Measurements from ENCODE around the gene LRRC47.

The LRRC47 gene

DNA sequence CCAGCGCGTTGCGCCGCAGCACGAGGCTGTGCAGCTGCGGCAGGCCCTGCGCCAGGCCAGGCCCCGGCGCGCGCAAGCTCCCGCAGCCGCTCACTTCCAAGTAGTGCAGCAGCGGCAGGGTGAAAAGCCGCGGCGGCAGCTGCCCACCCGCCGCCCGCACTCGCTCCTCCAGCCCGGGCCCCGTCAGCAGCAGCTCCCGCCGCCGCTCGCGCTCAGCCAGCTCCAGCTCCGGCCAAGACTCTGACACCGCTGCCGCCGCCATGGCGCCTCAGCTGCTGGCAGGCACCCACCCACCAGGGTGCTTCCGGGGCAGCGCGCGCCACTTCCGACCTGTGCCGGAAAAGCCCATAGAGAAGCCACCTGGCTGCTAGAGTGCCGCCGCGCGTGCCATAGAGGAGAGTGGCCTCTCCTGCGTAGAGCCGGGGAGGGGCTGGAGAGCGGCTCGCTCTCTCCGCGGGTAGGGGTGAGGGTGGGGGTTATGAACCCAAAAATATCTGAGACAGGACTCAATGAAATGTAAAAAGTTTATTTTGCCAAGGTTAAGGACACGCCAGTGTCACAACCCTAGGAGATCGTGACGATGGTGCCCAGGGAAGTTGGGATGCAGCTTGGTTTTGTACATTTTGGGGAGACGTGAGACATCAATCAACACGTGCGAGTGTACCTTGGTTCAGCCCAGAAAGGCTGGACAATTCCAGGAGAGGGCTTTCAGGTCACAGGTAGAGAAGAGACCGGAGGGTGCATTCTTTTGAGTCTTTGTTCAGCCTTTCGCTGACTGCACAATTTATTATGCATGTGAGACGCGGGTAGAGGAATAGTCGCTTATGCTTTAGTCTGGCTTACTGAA lies at the start of gene LRRC47:
TSS of gene LRRC47 (minus strand) at position 284 of the 847 bp plus-strand sequence. CDS start at position 262, 22 bp downstream.
- FAIRE-seq = no peak

DNA sequence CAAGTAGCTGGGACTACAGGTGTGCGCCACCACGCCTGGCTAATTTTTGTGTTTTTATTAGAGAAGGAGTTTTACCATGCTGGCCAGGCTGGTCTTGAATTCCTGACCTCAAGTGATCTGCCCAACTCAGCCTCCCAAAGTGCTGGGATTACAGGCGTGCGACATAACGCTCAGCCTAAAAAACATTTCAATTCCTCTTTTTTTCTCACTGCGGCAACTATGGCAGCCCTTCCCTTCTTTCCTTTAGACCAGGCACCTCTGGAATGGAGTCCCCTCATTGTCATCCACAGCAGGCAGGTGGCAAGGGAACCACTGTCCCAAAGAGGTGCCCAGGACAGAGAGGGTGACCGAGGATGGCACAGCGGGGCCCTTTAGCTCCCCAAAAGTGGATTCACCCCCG lies 46.6 kb upstream of the LRRC47 start:
- FAIRE-seq = no peak

DNA sequence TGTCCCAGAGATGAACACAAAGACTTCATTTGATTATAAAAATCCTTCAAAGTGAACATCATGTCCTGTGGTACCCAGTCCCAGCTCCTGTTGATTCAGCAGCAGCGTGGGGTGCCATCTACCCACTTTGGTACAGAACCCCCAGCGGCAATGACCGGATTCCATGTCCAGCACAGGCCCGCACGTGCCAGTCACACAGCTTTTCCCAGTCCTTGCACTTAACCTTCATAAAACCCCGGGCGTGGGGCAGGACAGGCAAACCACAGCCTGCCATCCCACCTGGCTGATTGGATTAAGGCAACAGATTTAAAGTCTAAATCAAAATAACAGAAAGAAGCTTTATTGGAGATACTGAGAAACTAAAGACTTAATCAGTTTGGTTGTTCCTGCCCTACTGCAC lies 45.2 kb upstream of the LRRC47 start:
- FAIRE-seq = no peak

DNA sequence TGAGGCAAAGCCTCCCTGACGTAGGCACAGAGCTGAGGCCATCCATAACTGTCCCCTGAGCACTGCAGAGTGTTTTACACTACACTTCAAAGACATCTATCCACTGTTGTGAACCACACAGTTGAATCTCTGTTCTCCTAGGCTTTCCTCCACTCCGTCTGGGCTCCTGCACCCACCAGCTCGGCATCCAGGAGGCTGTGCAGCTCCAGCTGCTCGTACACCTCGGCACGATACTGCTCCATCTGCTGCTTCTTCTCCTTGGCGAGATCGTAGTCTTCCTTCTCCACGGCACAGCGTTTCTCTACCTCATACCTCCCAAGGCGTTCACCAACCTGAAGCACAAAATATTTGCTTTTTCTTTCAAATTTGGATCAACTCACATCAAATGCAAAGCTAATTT lies 42.5 kb upstream of the LRRC47 start:
- FAIRE-seq = no peak

DNA sequence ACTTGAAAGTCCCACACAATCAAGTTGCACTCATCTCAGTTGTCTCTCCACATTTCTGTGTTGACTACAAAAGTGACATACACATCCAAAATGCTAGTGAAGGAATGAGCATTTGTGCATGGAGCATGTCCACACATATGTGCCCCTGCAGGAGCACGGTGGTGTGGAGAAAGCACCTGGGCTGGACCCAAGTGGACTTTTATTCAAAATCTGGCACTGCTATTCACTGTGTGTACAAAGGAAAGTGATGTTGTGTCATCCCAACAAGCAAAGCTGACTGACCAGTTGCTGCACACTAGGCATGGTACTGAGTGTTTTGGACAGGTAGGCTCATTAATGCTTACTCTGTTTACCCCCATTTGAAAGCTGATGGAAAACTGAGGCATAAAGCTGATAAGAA lies 41.4 kb upstream of the LRRC47 start:
- FAIRE-seq = no peak

DNA sequence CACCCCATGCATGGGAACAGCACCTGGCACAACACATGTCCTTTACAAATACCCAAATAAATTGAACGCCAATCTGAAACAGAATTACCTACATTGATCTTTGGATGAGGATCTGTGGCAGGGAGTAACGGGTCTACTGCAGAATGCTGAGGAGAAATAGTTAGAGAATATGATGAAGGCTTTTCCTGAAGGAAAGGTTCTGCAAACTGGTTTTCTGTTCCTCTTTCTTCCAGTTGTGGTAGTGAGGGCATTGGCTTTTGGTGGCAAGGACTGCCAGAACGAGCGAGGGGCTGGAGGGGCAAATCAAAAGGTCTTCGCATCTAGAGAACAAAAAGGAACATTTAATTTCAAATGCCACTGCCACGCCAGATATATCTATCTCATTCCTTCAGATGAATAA lies 40.9 kb upstream of the LRRC47 start:
- FAIRE-seq = no peak

DNA sequence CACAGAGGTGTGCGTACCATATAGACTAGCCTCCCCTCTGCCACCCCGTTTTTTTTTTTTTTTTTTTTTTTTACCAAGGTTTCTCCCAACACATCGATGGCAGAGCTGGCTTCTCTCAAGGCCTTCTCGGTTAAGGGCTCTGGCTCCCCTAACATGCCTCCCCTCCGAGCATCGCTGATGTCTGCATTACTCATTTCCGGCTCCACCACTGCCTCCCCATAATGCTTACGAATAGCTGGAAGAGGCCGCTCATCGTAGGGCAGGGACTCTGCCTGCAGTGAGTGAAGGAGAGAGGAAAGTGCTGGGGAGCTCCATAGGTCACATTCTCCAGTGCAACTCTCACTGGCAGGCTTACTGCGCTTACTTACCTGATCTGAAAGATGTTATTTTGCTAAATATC lies 40.1 kb upstream of the LRRC47 start:
- no peak for FAIRE-seq

DNA sequence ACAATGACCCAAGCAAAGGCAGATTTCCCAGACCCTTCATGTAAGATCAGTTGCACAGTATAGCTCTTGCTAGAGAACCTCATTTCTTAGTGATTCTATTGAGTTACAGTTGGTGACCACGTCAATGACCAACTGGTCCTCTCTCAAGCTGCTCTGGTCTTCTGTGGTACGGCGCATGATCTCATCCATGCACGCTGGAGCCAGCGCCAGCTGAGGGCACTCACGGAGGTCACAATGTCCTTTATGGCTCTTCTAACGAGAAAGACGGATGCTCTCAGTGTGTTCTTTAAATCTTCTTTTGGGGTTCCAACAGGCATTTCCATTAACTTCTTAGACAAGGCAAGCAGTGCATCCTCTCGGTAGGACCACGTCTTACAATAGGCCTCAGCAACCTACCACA lies 38.4 kb upstream of the LRRC47 start:
- no peak for FAIRE-seq

DNA sequence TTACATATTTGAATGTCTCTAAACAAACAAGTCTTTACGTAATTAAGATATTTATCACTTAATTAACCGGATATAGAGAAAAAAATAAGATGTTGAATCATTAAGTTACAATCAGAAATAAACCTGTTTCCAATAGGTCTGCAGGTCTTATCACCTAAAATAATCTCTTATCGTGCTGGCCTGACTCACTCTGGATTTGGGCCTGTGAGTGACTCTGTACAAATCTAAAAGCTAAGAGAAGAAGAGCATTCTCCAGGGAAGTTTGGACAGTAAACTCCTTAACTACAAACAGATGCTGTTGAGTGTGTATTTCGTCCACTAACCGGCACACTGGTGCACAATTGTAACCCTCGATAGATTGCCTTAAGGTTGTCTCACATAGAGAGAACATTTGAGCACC lies 35.4 kb upstream of the LRRC47 start:
- FAIRE-seq = no peak

DNA sequence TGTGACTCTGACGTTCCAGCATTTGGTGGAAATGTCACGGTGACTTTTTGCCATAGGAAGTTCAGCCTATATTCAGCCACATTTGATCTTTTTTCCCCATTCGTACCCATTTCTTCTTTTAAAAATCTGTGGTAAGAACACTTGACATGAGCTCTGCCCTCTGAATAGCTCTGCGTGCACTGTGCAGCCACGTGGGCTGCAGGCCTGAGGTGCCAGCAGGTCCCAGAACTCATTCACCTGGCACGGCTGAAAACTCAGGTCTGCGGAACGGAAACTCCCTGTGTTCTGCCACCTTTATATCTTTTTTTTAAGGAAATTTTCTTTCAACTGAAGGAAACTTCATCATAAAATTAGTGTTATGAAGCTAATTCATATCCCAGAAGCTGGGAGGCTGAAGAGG lies 32.1 kb upstream of the LRRC47 start:
- no peak for FAIRE-seq

DNA sequence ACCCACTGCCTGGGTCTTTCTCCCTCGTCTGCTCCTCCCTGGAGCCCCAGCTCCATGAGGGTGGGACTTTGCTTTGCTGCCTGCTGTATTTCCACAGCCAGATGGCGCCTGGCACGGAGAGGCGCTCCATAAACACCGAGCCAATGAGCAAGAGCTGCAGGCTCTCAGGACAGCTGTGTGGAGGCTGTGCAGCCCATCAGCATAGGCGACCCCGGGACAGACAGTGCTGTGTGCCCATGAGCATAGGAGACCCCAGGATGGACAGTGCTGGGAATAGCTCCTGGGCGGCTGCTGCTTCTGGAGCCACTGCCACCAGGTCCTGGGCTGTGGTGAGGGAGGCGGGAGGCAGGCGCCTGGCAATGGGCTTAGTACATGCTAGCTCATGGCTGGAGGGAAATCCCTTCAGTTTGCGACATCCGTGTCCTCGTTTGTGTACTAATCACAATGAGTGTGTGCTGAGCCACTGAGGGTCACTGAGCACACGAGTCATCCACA lies 31.6 kb upstream of the LRRC47 start:
- no peak for FAIRE-seq

DNA sequence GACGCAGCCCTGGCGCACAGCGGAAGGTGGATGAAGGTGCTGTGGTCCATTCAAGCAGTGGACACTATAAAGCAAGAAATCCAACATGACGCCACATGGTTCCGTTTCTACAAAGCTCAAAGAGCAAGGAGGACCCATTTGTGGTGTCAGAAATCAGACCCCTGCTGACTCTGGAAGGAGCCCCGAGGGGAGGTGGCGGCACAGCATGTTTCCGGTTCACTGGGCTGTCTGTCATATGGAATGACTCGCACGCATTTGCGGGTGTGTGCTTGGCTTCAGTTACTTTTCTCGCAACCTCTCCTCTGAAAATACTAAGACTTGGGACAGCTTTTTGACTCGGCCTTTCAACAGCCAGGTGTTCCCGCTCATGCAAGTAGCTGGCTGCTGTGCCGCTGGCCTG lies 29.1 kb upstream of the LRRC47 start:
- no peak for FAIRE-seq

DNA sequence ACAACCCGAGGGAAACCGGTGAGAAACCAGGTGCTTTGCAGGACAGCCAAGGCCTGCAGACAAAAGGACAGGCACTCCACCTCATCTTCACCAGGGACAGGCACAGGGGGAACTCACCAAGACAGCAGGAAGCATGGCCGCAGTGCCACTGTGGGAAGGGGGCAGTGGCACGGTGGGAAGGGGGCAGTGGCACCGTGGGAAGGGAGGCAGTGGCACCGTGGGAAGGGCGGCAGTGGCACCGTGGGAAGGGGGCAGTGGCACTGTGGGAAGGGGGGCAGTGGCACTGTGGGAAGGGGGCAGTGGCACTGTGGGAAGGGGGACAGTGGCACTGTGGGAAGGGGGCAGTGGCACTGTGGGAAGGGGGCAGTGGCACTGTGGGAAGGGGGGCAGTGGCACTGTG lies 28.4 kb upstream of the LRRC47 start:
- no peak for FAIRE-seq

DNA sequence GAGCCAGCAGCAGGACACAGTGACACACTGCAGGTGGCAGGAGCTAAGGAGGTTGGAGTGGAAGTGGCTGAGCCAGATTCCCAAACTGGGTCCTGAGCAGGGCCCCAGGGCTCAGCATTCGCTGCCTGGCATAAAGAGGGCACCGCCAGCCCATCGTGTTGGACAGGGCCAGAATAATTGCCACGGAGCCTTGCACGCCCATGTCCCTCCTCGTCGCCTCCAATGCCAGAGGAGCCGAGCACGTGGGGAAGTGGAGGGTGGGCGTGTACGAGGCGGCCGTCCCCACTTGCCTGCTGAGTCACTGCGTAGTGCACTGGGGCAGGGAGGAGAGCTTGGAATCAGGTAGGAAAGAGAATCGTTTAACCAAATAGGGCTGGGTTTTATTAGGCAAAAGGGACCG lies 26.1 kb upstream of the LRRC47 start:
- FAIRE-seq = no peak

DNA sequence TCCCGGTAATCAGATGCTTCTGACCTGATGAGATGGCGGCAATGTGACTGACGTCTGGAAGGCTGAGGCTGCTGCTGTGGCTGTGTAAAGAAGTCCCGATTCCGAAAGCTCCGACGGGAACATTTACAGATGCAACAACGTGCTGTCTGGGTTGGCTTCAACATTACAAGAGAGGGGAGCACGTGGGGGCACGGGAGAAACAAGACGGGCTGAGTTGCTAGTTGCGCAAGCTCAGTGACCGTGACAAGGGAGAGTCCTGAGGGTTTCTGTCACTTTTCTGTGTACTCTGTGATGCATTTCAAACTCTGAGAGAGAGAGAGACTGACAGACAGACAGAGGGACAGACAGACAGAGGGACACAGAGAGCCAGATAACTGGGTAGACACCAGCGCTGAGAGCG lies 25.6 kb upstream of the LRRC47 start:
- FAIRE-seq = no peak

DNA sequence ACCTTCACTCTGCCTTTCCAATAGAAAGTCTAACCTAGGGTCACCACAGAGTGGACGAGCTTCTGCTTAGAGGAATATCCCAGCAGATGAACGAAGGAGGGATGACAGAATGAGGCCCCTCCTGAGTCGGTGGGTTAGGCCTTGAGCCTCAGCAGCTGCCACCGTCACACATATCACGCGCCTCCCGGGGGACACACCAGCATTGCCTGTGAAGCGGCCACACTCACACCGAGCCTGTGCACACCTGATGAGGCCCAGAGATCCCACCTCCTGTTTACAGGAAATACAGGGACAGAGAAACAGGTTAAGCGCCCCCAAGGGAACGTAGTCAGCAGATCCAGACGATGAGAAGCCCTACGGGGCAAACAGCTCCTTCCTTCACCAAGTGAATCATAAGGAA lies 25.1 kb upstream of the LRRC47 start:
- no peak for FAIRE-seq

DNA sequence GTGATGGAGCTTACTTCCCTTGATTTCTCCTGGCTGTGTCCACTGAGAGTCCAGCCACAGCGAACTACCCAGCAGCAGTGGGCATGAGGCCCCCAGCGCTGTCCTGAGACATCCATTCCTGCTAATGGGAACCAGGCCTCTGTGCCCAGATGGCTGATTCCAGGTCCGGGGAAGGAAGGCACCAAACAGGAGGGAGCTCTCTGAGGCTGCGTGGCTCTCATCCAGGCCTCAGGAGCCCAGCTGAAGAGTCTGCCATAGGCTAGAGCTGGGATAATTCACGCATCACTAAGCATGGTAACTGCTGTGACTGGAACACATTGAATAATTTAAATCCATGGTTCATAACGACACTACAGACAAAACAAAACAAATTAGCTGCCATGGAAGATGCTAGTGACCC lies 24.7 kb upstream of the LRRC47 start:
- FAIRE-seq = no peak

DNA sequence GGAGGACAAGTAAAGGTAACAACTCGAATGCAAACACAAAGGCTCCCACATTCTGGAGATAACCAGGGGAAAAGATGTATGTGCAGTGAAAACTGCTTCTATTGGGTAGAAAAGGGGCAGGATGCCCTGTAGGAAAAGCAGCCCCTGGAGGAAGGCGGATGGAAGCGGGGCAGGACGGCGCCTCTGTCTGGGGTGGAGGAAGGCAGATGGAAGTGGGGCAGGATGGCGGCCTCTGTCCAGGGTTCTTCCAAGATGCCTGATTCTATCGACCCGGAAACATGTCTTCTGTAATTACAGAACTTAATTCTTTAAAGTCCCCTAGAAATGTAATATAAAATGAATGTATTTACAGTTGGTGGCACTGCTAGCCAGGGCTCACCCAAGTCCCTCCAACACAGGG lies 24.0 kb upstream of the LRRC47 start:
- FAIRE-seq = no peak

DNA sequence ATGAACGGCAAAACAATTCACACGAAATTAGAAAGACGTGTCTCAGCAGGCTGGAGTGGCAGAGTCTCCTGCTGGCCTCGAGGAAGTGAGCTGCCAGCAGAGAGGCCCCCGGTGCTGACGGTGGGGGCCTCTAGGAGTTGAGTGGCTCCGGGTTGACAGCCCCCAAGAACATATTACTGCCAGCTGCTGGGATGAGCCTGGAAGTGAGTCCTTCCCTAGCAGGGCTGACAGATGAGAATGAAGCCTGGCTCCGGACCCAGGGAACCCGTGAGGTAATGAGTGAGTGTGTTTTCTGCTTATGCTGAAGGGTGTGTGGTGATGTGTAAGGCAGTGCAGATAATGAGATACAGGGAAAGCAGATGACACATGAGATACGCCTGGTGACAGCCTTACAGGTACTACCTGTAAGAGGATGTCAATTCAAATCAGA lies 23.5 kb upstream of the LRRC47 start:
- no peak for FAIRE-seq

DNA sequence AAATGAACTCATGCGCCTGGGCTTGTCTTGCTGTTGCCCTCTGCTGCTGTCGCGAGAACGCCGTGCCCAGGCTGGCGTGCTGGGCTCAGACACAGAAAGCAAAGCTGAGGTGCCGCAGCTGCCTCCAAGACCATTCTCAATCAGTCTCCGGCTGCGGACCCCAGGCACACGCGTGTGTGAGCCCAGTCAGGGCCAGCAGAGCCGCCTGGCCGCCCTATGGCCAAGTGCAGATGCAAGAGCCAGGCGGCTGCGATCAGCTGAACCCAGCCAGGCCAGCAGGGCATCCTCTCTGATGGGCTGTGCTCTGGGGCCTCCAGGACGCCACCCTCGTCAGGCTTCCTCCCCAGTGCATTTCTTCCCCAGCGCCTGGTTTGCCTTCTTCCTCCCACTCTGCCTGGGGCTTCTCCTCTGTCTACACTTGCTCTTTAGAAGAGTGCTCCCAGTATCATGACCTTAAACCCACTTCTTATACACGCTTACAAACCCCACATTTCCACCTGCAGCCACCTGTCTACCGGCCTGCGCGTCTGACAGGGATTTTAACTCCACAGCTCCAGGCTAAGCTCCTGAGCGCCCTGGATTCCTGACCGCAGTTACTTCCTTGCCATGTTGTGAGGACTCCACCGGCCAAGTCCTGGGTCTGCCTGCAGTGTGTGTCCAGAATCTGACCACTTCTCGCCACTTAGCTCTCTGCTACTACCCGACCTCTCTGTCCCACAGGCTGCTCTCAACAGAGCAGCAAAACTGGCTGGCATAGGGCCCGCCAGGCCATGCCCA lies 21.7 kb upstream of the LRRC47 start:
- FAIRE-seq = no peak

DNA sequence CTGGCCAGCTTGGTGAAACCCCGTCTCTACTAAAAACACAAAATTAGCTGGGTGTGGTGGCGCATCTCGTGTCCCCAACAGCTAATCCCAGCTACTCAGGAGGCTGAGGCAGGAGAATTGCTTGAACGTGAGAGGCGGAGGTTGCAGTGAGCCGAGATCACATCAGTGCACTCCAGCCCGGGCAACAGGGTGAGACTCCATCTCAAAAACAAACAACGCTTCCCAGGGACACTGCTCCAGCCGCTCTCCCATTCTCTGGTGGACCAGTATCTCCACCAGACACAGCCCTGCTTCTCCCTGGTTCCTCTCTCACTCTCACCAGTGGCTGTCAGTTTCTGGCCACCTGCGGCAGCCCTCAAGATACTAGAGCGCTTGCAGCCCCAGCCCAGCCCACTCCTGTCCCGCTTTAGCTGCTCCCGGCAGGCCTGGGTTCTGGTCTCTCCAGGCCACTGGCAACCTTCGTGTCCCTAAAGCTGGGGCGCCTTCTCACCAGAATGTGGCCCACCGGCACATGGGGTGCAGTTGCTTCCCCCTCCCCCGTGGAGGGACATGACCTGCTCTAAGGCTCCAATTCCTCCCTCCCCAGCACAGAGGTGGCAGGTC lies 20.9 kb upstream of the LRRC47 start:
- FAIRE-seq = no peak

DNA sequence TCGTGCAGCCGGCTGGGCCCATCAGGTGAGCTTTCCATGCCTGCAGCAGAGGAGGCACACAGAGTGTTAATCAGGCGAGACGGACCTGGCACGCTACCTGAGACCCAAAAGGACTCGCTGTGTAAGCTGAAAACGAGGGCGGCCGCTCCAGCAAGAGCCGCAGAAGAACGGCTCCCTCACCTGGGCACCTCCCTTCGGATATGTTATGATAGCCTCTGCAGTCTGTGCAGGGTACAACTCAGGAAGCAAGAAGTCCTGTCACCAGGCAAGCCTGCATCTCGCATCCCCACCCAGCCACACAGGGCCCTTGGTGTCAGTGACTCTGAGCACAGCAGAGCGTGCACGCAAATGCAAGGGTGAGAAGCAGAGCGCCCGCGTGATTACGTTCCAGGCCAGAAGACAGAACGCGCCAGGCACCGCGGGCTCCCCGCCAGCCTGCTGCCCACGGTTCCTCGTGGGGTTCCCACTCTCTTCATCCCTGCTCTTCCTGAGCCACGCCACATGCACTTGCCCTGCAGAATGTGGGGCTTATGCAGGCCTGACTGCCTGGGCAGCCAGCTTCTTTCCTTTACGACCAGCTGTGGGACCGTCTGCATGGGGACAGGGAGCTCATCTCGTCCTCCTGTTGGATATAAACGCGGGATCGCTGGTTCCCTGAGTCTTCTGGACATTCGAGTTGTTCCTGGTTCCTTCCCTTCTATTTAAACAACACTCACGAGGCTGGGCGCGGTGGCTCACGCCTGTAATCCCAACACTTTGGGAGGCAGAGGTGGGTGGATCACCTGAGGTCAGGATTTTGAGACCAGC lies 20.2 kb upstream of the LRRC47 start:
- no peak for FAIRE-seq

Measured in islet of Langerhans (tissue), 1 donor.